Measurements from ENCODE around the gene PGM2L1. TPM values are rescaled to one million over a fixed set of nuclear protein-coding genes. Genes with fewer than 3 reads are reported as not detected.
"Not testable (repeated sequence)": the region's sequence is repeated elsewhere in the genome, so short reads cannot be mapped to it uniquely, and the experiment has no call there.

PGM2L1 gene
- total RNA-seq, 2 experiments from 2014 or later, result 11.9 to 13.4 TPM

DNA sequence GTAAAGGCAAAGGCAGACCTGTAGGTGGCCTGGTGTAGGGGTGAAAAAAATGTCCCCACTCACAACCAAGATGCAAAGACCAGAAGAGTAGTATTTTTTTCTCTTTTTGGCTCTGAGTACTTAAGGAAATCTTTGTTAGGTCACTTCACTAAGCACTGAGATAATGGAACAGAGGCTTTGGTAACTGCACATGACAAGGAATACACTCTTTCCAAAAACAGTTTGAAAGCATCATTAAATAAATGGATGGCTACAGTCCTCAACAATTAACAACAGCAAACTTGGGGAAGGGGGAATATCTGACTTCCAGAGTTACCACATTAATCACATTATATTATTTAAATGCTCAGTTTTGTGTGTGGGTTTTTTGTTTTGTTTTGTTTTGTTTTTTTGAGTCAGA, 26.9 kb upstream of the PGM2L1 start:
- DNase-seq, result no peak
- no peak overlapping the region for H3K27ac Mint-ChIP-seq
- H3K9me3 Mint-ChIP-seq, result peaks cover 3% of the 10 kb centered on the region
- intact Hi-C loops (cut with micrococcal nuclease), result no loop called here
- H3K36me3 Mint-ChIP-seq (ENCODE audit: low read depth), result no peaks in the 10 kb centered on the region
- H3K4me3 Mint-ChIP-seq, result no peak overlapping the region
- H3K27me3 Mint-ChIP-seq (ENCODE audit: low read depth), result no peaks in the 10 kb centered on the region
- no peaks in the 10 kb centered on the region for H3K4me1 Mint-ChIP-seq (ENCODE audit: low read depth)
- CTCF ChIA-PET, result interaction anchor here (0.7 to 1.3 kb wide), 2 partner anchors 36 to 386 kb away, joined by 3 to 4 read pairs; no protein-coding TSS in a partner anchor

GRCh38 chr11:74418509-74418895, 20.3 kb upstream of the PGM2L1 start:
- H3K4me1 Mint-ChIP-seq (ENCODE audit: low read depth), result peaks cover 28% of the 10 kb centered on the region
- intact Hi-C loops (cut with micrococcal nuclease), result loop anchor here (1.0 kb wide), 1 partner anchor 31 kb away; no protein-coding TSS in a partner anchor

DNA sequence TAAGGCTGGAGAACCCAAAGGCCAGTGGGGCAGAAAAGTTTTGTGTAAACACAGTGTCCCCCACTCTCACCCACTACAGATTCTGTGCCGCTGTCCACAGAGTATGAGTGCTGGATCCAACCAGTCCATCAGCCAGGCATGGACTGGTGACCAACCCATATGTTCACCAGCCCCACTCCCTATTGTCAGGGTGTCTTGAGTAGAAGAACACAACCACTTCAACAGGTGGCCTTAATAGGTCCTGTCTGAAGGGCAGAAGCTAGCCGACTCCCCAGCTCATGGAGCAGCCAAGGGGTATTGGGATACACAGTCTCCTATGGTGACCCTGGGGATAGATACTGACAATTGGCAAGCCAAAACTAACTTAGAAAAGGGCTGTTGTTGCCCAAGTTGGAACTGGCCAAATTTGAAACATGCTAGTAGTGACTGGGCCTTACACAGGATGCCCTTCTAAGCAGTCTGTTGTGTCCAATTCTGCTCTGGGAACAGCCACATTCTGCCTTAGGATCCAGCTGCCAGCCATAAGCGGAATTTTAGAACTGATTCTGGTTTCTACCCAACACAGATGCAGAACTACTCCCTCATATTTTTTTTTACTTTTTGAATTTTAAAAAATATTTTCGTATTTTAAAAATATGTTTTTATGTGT, 19.8 kb upstream of the PGM2L1 start:
- no peak overlapping the region for H3K4me3 Mint-ChIP-seq
- no peaks in the 10 kb centered on the region for H3K9me3 Mint-ChIP-seq
- DNase-seq, result peak; percentile 18
- no peaks in the 10 kb centered on the region for H3K27me3 Mint-ChIP-seq (ENCODE audit: low read depth)
- no peaks in the 10 kb centered on the region for H3K36me3 Mint-ChIP-seq (ENCODE audit: low read depth)
- CTCF ChIA-PET, result interaction anchor here (1.0 to 1.4 kb wide), 4 partner anchors 18 to 32 kb away, joined by 3 to 4 read pairs (median 4); no protein-coding TSS in a partner anchor
- H3K4me1 Mint-ChIP-seq (ENCODE audit: low read depth), result peaks cover 30% of the 10 kb centered on the region
- intact Hi-C loops (cut with micrococcal nuclease), result loop anchor here (1.0 kb wide), 3 partner anchors 20 to 31 kb away; partner anchors contain the start of gene PGM2L1
- peak overlapping the region; percentile 81 for H3K27ac Mint-ChIP-seq

More at GRCh38 chr11:74418509-74418895, 20.3 kb upstream of the PGM2L1 start:
- Mint-ChIP-seq H3K9me3 (no peaks in the 10 kb centered on the region), H3K36me3 (ENCODE audit: low read depth) (no peaks in the 10 kb centered on the region), H3K27me3 (ENCODE audit: low read depth) (no peaks in the 10 kb centered on the region), H3K4me3 (no peak overlapping the region), H3K27ac (peak overlapping the region; percentile 83)
- CTCF ChIA-PET, result interaction anchor here (1.0 to 1.4 kb wide), 3 partner anchors 18 to 27 kb away, joined by 3 to 4 read pairs (median 4); no protein-coding TSS in a partner anchor
- no peak for DNase-seq

DNA sequence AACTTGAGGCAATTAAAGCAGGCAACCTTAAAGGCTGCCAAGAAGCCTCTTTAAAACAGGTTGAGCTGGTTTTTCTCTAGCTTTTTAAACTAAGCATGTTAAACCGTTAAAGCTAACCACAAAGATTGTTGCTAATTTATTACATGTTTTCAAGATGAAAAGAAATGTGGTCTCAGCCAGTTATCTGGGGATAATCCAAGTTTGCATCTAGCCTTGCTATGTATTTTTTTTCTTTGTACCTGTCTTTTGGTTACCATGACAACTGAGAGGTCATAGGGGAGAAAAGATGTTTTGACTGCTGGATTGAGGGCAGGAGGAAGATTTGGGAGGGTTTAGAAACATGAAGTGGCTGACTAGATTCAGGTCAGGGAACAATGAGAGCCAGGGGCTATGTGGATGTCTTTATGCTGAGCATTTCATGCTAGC, 19.2 kb upstream of the PGM2L1 start:
- Mint-ChIP-seq H3K36me3 (ENCODE audit: low read depth) (no peaks in the 10 kb centered on the region), H3K9me3 (no peaks in the 10 kb centered on the region), H3K4me3 (no peak overlapping the region), H3K27me3 (ENCODE audit: low read depth) (no peaks in the 10 kb centered on the region), H3K27ac (peak overlapping the region; percentile 81), H3K4me1 (ENCODE audit: low read depth) (peaks cover 35% of the 10 kb centered on the region)
- no peak for DNase-seq
- intact Hi-C loops (cut with micrococcal nuclease), result loop anchor here (1.0 kb wide), 2 partner anchors 19 to 27 kb away; partner anchors contain the start of gene PGM2L1
- CTCF ChIA-PET, result interaction anchor here (0.8 to 1.1 kb wide), 3 partner anchors 19 to 33 kb away, joined by 3 read pairs; no protein-coding TSS in a partner anchor

DNA sequence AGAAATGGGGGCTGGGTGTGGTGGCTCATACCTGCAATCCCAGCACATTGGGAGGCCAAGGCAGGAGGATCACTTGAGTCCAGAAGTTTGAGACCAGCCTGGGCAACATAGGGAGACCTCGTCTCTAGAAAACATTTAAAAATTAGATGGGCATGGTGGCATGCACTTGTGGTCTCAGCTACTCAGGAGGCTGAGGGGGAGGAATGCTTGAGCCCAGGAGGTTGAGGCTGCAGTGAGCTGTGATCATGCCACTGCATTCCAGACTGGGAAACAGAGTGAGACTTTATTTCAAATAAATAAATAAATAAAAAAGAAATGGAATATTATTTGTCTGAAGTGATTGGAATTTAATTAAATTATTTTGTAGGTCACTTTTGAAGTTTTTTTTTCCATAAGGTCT, 18.7 kb upstream of the PGM2L1 start:
- not testable (repeated sequence) for H3K9me3 Mint-ChIP-seq; H3K4me3 Mint-ChIP-seq; DNase-seq; H3K27me3 Mint-ChIP-seq (ENCODE audit: low read depth); H3K36me3 Mint-ChIP-seq (ENCODE audit: low read depth)
- Mint-ChIP-seq H3K27ac (peak overlapping the region; percentile 50), H3K4me1 (ENCODE audit: low read depth) (peaks cover 38% of the 10 kb centered on the region)
- CTCF ChIA-PET, result interaction anchor here (0.8 to 1.1 kb wide), 3 partner anchors 18 to 33 kb away, joined by 3 read pairs; no protein-coding TSS in a partner anchor
- intact Hi-C loops (cut with micrococcal nuclease), result loop anchor here (1.0 kb wide), 2 partner anchors 19 to 27 kb away; partner anchors contain the start of gene PGM2L1

- no peaks in the 10 kb centered on the region for H3K36me3 Mint-ChIP-seq (ENCODE audit: low read depth)
- intact Hi-C loops (cut with micrococcal nuclease), result no loop called here
- CTCF ChIA-PET, result interaction anchor here (1.4 to 1.5 kb wide), 2 partner anchors 14 to 37 kb away, joined by 3 to 4 read pairs; partner anchors contain the start of gene PGM2L1
- H3K4me3 Mint-ChIP-seq, result no peak overlapping the region
- H3K27me3 Mint-ChIP-seq (ENCODE audit: low read depth), result no peaks in the 10 kb centered on the region
- DNase-seq, result no peak
- H3K9me3 Mint-ChIP-seq, result no peaks in the 10 kb centered on the region
- peaks cover 24% of the 10 kb centered on the region for H3K4me1 Mint-ChIP-seq (ENCODE audit: low read depth)
- H3K27ac Mint-ChIP-seq, result no peak overlapping the region
These were observed 14.6 kb upstream of the PGM2L1 start for GRCh38 chr11:74412733-74413359.

GRCh38 chr11:74412321-74412720, 14.1 kb upstream of the PGM2L1 start:
- Mint-ChIP-seq H3K9me3 (no peaks in the 10 kb centered on the region), H3K4me1 (ENCODE audit: low read depth) (peaks cover 19% of the 10 kb centered on the region), H3K27ac (no peak overlapping the region), H3K36me3 (ENCODE audit: low read depth) (no peaks in the 10 kb centered on the region), H3K27me3 (ENCODE audit: low read depth) (no peaks in the 10 kb centered on the region), H3K4me3 (no peak overlapping the region)
- no peak for DNase-seq
- CTCF ChIA-PET, result interaction anchor here (1.5 kb wide), 1 partner anchor 14 kb away, joined by 3 read pairs; the partner anchor contains the start of gene PGM2L1
- intact Hi-C loops (cut with micrococcal nuclease), result no loop called here

GRCh38 chr11:74409633-74410032, 11.4 kb upstream of the PGM2L1 start:
- no peak for DNase-seq
- H3K9me3 Mint-ChIP-seq, result no peaks in the 10 kb centered on the region
- no peaks in the 10 kb centered on the region for H3K36me3 Mint-ChIP-seq (ENCODE audit: low read depth)
- peaks cover 12% of the 10 kb centered on the region for H3K4me1 Mint-ChIP-seq (ENCODE audit: low read depth)
- intact Hi-C loops (cut with micrococcal nuclease), result no loop called here
- H3K27me3 Mint-ChIP-seq (ENCODE audit: low read depth), result peaks cover 3% of the 10 kb centered on the region
- no peak overlapping the region for H3K27ac Mint-ChIP-seq
- CTCF ChIA-PET, result no interaction called here
- H3K4me3 Mint-ChIP-seq, result no peak overlapping the region

GRCh38 chr11:74403607-74404321, 5.5 kb upstream of the PGM2L1 start:
- DNase-seq, result no peak
- intact Hi-C loops (cut with micrococcal nuclease), result no loop called here
- no peaks in the 10 kb centered on the region for H3K9me3 Mint-ChIP-seq
- H3K4me1 Mint-ChIP-seq (ENCODE audit: low read depth), result peaks cover 22% of the 10 kb centered on the region
- CTCF ChIA-PET, result interaction anchor here (1.0 to 1.1 kb wide), 2 partner anchors 12 to 15 kb away, joined by 3 to 4 read pairs; no protein-coding TSS in a partner anchor
- H3K36me3 Mint-ChIP-seq (ENCODE audit: low read depth), result no peaks in the 10 kb centered on the region
- peaks cover 3% of the 10 kb centered on the region for H3K27me3 Mint-ChIP-seq (ENCODE audit: low read depth)
- no peak overlapping the region for H3K27ac Mint-ChIP-seq
- no peak overlapping the region for H3K4me3 Mint-ChIP-seq

GRCh38 chr11:74400606-74401005, 2.4 kb upstream of the PGM2L1 start:
- CTCF ChIA-PET, result interaction anchor here (1.2 to 3.0 kb wide), 2 partner anchors 11 to 49 kb away, joined by 5 to 24 read pairs; no protein-coding TSS in a partner anchor
- no peaks in the 10 kb centered on the region for H3K9me3 Mint-ChIP-seq

DNA sequence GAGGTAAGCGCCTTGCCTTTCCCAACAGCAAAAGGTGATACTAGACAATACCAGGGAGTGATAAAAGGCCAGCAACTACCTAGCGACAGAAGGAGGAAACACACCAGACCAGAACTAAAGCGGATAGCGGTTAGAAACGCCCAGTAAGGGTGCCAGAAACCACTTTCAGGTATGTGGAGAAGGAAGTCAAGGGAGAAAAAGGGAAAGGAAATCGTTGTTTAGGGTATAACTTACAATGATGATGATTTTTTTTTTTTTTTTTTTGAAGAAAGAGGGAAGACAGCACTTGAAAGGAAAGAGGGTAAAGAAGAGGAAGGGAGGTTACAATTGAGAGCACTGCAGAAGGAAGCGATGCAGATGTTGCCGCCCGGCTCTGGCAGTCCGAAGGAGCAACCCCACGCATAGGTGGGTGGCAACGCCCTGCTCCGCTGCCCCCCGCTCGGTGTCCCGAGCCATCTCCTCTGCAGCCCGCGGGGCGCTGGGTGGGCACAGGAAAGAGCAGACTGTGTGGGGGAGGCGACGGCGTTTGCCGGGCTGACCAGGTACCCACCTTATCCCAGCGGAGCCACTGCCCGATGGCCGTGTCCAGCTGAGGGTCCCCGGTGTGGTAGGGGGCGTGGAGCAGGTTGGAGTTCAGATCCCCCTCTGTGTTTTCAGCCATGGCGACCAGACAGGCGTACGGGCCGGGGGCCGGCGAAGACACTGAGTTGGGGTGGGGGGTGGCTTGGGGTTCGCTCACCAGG, 561 bp downstream of the PGM2L1 start:
- peak overlapping the region; percentile 62 for H3K27ac Mint-ChIP-seq
- H3K9me3 Mint-ChIP-seq, result no peaks in the 10 kb centered on the region
- H3K4me1 Mint-ChIP-seq (ENCODE audit: low read depth), result peaks cover 40% of the 10 kb centered on the region
- no peaks in the 10 kb centered on the region for H3K27me3 Mint-ChIP-seq (ENCODE audit: low read depth)
- DNase-seq, result peak; percentile 49
- intact Hi-C loops (cut with micrococcal nuclease), result loop anchor here (1.0 to 10.0 kb wide), 11 partner anchors 7 to 937 kb away; partner anchors contain the start of genes C2CD3, LIPT2, POLD3 and PPME1
- CTCF ChIA-PET, result interaction anchor here (0.6 to 1.8 kb wide), 3 partner anchors 53 to 346 kb away, joined by 3 to 7 read pairs (median 4); no protein-coding TSS in a partner anchor
- peak overlapping the region; percentile 98 for H3K4me3 Mint-ChIP-seq
- H3K36me3 Mint-ChIP-seq (ENCODE audit: low read depth), result no peaks in the 10 kb centered on the region

More at GRCh38 chr11:74400606-74401005, 2.4 kb upstream of the PGM2L1 start:
- Mint-ChIP-seq H3K27ac (peak overlapping the region; percentile 19), H3K4me3 (no peak overlapping the region), H3K27me3 (ENCODE audit: low read depth) (no peaks in the 10 kb centered on the region), H3K36me3 (ENCODE audit: low read depth) (no peaks in the 10 kb centered on the region), H3K4me1 (ENCODE audit: low read depth) (peaks cover 27% of the 10 kb centered on the region)
- intact Hi-C loops (cut with micrococcal nuclease), result no loop called here
- no peak for DNase-seq

Data from activated naive CD4-positive, alpha-beta T cell treated with anti-CD3 and anti-CD28 coated beads for 36 hours (primary cell).